ENCODE results near the gene CAPN10.

DNA sequence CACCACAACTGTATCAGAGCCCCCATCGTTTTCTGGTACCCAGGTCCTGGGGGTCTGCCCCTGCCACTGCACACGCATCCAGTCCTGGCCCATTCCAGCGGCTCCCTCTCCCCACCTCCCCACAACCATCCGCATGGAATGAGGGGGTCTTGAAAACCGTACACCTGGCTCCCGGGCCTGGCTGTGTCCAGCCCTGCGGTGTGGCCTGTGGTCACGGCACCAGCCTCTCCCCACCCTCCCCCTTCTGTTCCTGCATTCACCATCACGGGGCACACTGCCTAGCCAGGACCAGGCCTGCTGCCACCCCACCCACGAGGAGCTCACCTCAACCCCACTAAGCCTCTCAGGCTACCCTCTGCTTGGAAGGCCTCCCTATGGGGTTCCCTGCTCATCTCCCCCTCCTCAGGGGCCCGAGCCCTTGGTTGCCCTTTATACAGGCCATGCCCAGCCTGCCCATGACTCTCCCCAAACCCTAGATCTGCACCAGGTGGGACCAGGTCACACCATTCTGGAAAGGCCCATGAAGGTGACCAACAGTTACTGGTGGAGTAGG is 50.1 kb downstream of the CAPN10 start:
- TF ChIP-seq, protein P1, sequence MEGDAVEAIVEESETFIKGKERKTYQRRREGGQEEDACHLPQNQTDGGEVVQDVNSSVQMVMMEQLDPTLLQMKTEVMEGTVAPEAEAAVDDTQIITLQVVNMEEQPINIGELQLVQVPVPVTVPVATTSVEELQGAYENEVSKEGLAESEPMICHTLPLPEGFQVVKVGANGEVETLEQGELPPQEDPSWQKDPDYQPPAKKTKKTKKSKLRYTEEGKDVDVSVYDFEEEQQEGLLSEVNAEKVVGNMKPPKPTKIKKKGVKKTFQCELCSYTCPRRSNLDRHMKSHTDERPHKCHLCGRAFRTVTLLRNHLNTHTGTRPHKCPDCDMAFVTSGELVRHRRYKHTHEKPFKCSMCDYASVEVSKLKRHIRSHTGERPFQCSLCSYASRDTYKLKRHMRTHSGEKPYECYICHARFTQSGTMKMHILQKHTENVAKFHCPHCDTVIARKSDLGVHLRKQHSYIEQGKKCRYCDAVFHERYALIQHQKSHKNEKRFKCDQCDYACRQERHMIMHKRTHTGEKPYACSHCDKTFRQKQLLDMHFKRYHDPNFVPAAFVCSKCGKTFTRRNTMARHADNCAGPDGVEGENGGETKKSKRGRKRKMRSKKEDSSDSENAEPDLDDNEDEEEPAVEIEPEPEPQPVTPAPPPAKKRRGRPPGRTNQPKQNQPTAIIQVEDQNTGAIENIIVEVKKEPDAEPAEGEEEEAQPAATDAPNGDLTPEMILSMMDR (IDR thresholded peaks at IDR 0.05; ENCODE audit: insufficient read depth, low read length), result no peak
- TF ChIP-seq POLR2AphosphoS5 (IDR thresholded peaks at IDR 0.05; ENCODE audit: low read depth) (no peak), REST (IDR thresholded peaks at IDR 0.05; ENCODE audit: insufficient replicate concordance, low read depth) (no peak)

Measured in HL-60 (cell line).